CD4-positive, alpha-beta T cell (primary cell): ENCODE data around the gene CRACR2A. TPM values are rescaled to one million over a fixed set of nuclear protein-coding genes. Genes with fewer than 3 reads are reported as not detected.

Experiments
- ATAC-seq: fragments of 200-7000 bp; cut with Tn5 transposase; one replicate; pipeline ENCODE4 v1.10.0; 2022; ENCODE audit warnings: mild to moderate bottlenecking; ENCODE audit not compliant: poor library complexity
- CTCF ChIA-PET: fragments of 350-600 bp; sonication (Branson Sonifier 250); formaldehyde crosslinking; loops from one replicate; lab custom pipeline; 2021; ENCODE audit warnings: antibody characterized with exemption, inconsistent platforms; lab: Charles Lee
- POLR2A ChIA-PET: fragments of 350-600 bp; sonication (Branson Sonifier 250); formaldehyde crosslinking; loops from one replicate; lab custom pipeline; 2021; ENCODE audit warnings: antibody characterized with exemption, inconsistent platforms; lab: Charles Lee
- DNase-seq, 14 experiments: peaks; one replicate each; pipeline ENCODE4 v3.0.0-alpha.2; 2013 to 2020; ENCODE audit warnings: mixed read lengths in 2 of 14
- H3K27ac ChIP-seq, 2 donors: one replicate each; pipeline versions ENCODE4 v1.5.1 to v1.7.0; 2013; ENCODE audit warnings: low read length in 2 of 2, low read depth in 1 of 2, mild to moderate bottlenecking in 1 of 2
- H3K27me3 ChIP-seq, 2 experiments: 1 replicate in 1 of 2; 2 replicates in 1 of 2; pipeline versions ENCODE4 v1.6.1 to v1.7.0; 2013; ENCODE audit warnings: low read length in 2 of 2, control low read depth in 1 of 2, mild to moderate bottlenecking in 1 of 2, moderate library complexity in 1 of 2; ENCODE audit not compliant: insufficient read depth in 2 of 2, control insufficient read depth in 1 of 2
- H3K36me3 ChIP-seq: one replicate; pipeline ENCODE4 v1.6.1; 2013; ENCODE audit warnings: low read length, control low read depth; ENCODE audit not compliant: insufficient read depth
- H3K4me1 ChIP-seq: one replicate; pipeline ENCODE4 v1.6.1; 2013; ENCODE audit warnings: low read length, control low read depth; ENCODE audit not compliant: insufficient read depth
- H3K4me3 ChIP-seq: one replicate; pipeline ENCODE4 v1.5.1; 2013; ENCODE audit warnings: mild to moderate bottlenecking, low read length, moderate library complexity
- H3K9me3 ChIP-seq, 2 experiments: 1 replicate in 1 of 2; 2 replicates in 1 of 2; pipeline versions ENCODE4 v1.6.1 to v1.7.0; 2013; ENCODE audit warnings: low read length in 2 of 2, mild to moderate bottlenecking in 2 of 2, control low read depth in 1 of 2, moderate library complexity in 1 of 2; ENCODE audit not compliant: control insufficient read depth in 1 of 2, insufficient read depth in 1 of 2
- H3K27ac Mint-ChIP-seq: one replicate; pipeline ENCODE4 v1.8.0; 2020; ENCODE audit warnings: mixed read lengths
- H3K27me3 Mint-ChIP-seq: one replicate; pipeline ENCODE4 v1.8.0; 2021; ENCODE audit warnings: mixed read lengths
- H3K36me3 Mint-ChIP-seq: one replicate; pipeline ENCODE4 v1.8.0; 2021; ENCODE audit warnings: low read depth, mixed read lengths
- H3K4me1 Mint-ChIP-seq: one replicate; pipeline ENCODE4 v1.8.0; 2021; ENCODE audit warnings: low read depth, mixed read lengths
- H3K4me3 Mint-ChIP-seq: one replicate; pipeline ENCODE4 v1.8.0; 2020; ENCODE audit warnings: mild to moderate bottlenecking, mixed read lengths
- H3K9me3 Mint-ChIP-seq: one replicate; pipeline ENCODE4 v1.8.0; 2020; ENCODE audit warnings: mixed read lengths
- CTCF ChIP-seq: fragments of 200-600 bp; IDR thresholded peaks from one replicate; pipeline ENCODE4 v1.8.0; 2022; ENCODE audit warnings: antibody characterized with exemption, mild to moderate bottlenecking
- intact Hi-C, 2 experiments: fragments of 100-400 bp; cut with DNase I in 1 of 2; cut with micrococcal nuclease in 1 of 2; formaldehyde crosslinking; loops; one replicate each; pipeline versions ENCODE4 v1.15.1 to v1.9.0; 2023 to 2025; cut with DNase I, micrococcal nuclease
- total RNA-seq, 174 experiments: library from RNA in 2 of 174; stranded (reverse) in 2 of 174; gene quantifications; one replicate each; pipeline ENCODE4 v1.2.3 and lab custom pipeline; 2021 to 2026

The CRACR2A gene
- total RNA-seq, 2 experiments from 2014 or later = 23.5 to 27.5 TPM

- H3K4me1 Mint-ChIP-seq = peaks cover 28% of the 10 kb centered on the region
- no peak for DNase-seq
- no peak for ATAC-seq
- no peak overlapping the region for H3K27ac ChIP-seq
- no peaks in the 10 kb centered on the region for H3K9me3 ChIP-seq
- no peaks in the 10 kb centered on the region for H3K9me3 Mint-ChIP-seq
- H3K4me1 ChIP-seq = peaks cover 15% of the 10 kb centered on the region
- peaks cover 40% of the 10 kb centered on the region for H3K36me3 Mint-ChIP-seq
- H3K27ac Mint-ChIP-seq = no peak overlapping the region
- H3K4me3 Mint-ChIP-seq = no peak overlapping the region
- CTCF ChIA-PET = no interaction called here
- H3K27me3 ChIP-seq = no peaks in the 10 kb centered on the region
- intact Hi-C loops = no loop called here
- no peak for TF ChIP-seq CTCF
- H3K36me3 ChIP-seq = peaks cover 58% of the 10 kb centered on the region
- POLR2A ChIA-PET = no interaction called here
- no peak overlapping the region for H3K4me3 ChIP-seq
- no peaks in the 10 kb centered on the region for H3K27me3 Mint-ChIP-seq
Measured at GRCh38 chr12:3732901-3733300, 20.0 kb downstream of the CRACR2A start.

DNA sequence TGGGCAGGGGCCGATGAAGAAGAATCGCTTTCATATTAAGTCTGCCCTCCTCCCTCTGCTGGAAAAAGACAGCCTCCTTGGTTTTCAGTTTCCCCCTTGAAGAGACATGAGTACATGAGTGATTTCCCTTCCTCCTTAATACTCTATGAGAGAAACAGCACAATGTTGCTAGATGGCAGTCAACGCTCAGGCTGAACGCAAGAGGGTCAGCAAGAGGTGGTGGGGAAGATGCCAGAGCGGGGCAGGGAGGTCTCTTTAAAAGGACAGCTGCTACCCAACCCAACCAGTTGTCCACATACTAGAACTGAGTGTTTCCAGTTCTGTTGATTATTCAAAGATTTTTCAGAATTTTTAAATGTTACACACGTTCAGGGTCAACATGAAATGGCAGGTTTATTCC lies 22.8 kb downstream of the CRACR2A start:
- peaks cover 55% of the 10 kb centered on the region for H3K36me3 Mint-ChIP-seq
- H3K4me1 Mint-ChIP-seq = peaks cover 51% of the 10 kb centered on the region
- peaks cover 2% of the 10 kb centered on the region for H3K9me3 Mint-ChIP-seq
- Histone ChIP-seq H3K9me3 (no peaks in the 10 kb centered on the region), H3K27me3 (no peaks in the 10 kb centered on the region), H3K36me3 (peaks cover 46% of the 10 kb centered on the region), H3K4me1 (peaks cover 20% of the 10 kb centered on the region), H3K4me3 (no peak overlapping the region), H3K27ac (no peak overlapping the region)
- H3K27me3 Mint-ChIP-seq = no peaks in the 10 kb centered on the region
- H3K27ac Mint-ChIP-seq = peak overlapping the region; percentile 77
- no peak for ATAC-seq
- POLR2A ChIA-PET = interaction anchor here (1.3 kb wide), 1 partner anchor 23 kb away, joined by 4 read pairs; the partner anchor contains the start of gene CRACR2A
- DNase-seq = no peak
- CTCF ChIA-PET = no interaction called here
- TF ChIP-seq CTCF = no peak
- H3K4me3 Mint-ChIP-seq = no peak overlapping the region
- intact Hi-C loops = no loop called here

DNA sequence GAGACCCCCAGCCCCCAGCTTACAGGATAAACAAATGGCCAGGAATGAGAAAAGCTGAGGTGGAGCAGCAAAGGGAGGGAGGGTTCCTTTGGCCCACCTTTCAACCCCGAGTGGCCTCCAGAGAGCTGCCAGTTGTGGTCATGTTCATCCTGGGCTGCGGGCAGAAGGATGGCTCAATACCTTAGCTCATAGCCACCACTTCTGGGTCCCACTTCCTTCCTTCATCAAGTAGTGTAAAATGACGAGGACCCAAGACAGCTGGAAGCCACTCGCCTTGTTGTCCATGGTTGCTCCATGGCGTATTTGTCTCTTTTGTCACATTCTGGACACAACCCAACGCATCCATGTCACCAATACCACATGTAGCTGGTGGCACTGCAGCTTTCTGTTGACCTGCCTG lies 24.2 kb downstream of the CRACR2A start:
- Histone ChIP-seq H3K36me3 (peaks cover 59% of the 10 kb centered on the region), H3K27me3 (no peaks in the 10 kb centered on the region), H3K4me3 (no peak overlapping the region), H3K9me3 (peaks cover 4 to 7% of the 10 kb centered on the region in 2 experiments), H3K27ac (peak overlapping the region in 1 of 2 donors; percentile 47), H3K4me1 (peaks cover 20% of the 10 kb centered on the region)
- Mint-ChIP-seq H3K9me3 (peaks cover 4% of the 10 kb centered on the region), H3K4me3 (no peak overlapping the region), H3K27ac (peak overlapping the region; percentile 85), H3K27me3 (no peaks in the 10 kb centered on the region), H3K4me1 (peaks cover 54% of the 10 kb centered on the region), H3K36me3 (peaks cover 70% of the 10 kb centered on the region)
- intact Hi-C loops = no loop called here
- DNase-seq (peak in 4 of 14 experiments; percentile 9 to 62 (median 52)), ATAC-seq (peak; percentile 10)
- ChIA-PET CTCF (interaction anchor here (0.6 to 2.3 kb wide), 2 partner anchors 24 to 56 kb away, joined by 4 to 8 read pairs; partner anchors contain the start of gene CRACR2A), POLR2A (interaction anchor here (1.6 kb wide), 1 partner anchor 24 kb away, joined by 9 read pairs; the partner anchor contains the start of gene CRACR2A)
- no peak for TF ChIP-seq CTCF
